Cardiac septum (tissue), 1 donor: Measurements from ENCODE around the gene NCAPH2. TPM values are rescaled to one million over a fixed set of nuclear protein-coding genes. Genes with fewer than 3 reads are reported as not detected.

Experiments
- total RNA-seq: library from RNA; stranded (reverse); fragmentation: NEBNext Ultra II Directional; extraction: Animal tissue kit (Norgen Biotek cat#: 25700); gene quantifications from one replicate; pipeline ENCODE4 v1.2.1, GENCODE V29; 2021
- donor health status: DM: no; HTN: no; CAD: no.

Gene NCAPH2
- total RNA-seq, 1 donor from 2014 or later, result 25.1 TPM

Other genes with a start within 250 kb of the NCAPH2 start
- gene MAPK12, start 246.5 kb upstream of the NCAPH2 start, total RNA-seq, result 32.5 TPM
- gene MAPK11, start 237.8 kb upstream of the NCAPH2 start, total RNA-seq, result 11.7 TPM
- 85.7 TPM for gene PLXNB2, start 200.6 kb upstream of the NCAPH2 start, total RNA-seq
- gene DENND6B, start 181.2 kb upstream of the NCAPH2 start, total RNA-seq, result 2.8 TPM
- 37.1 TPM for gene PPP6R2, start 164.9 kb upstream of the NCAPH2 start, total RNA-seq
- gene SBF1, start 33.2 kb upstream of the NCAPH2 start, total RNA-seq, result 63.5 TPM
- 0.13 TPM for gene ADM2, start 26.7 kb upstream of the NCAPH2 start, total RNA-seq
- not detected for gene MIOX, start 21.4 kb upstream of the NCAPH2 start, total RNA-seq
- gene LMF2, start 522 bp upstream of the NCAPH2 start, total RNA-seq, result 28.7 TPM
- gene SCO2, start 17.4 kb downstream of the NCAPH2 start, total RNA-seq, result 2.4 TPM
- 18.3 TPM for gene TYMP, start 21.8 kb downstream of the NCAPH2 start, total RNA-seq
- 0.08 TPM for gene KLHDC7B, start 37.7 kb downstream of the NCAPH2 start, total RNA-seq
- not detected for gene SYCE3, start 54.7 kb downstream of the NCAPH2 start, total RNA-seq
- 253 TPM for gene CPT1B, start 70.2 kb downstream of the NCAPH2 start, total RNA-seq
- gene CHKB, start 74.6 kb downstream of the NCAPH2 start, total RNA-seq, result 49.4 TPM
- 0.48 TPM for gene MAPK8IP2, start 92.6 kb downstream of the NCAPH2 start, total RNA-seq
- 33.7 TPM for gene ARSA, start 119.9 kb downstream of the NCAPH2 start, total RNA-seq
- gene SHANK3, start 164.6 kb downstream of the NCAPH2 start, total RNA-seq, result 25.9 TPM
- 0.40 TPM for gene ACR, start 230.0 kb downstream of the NCAPH2 start, total RNA-seq